Measurements from ENCODE around the gene FGF6. TPM values are rescaled to one million over a fixed set of nuclear protein-coding genes. Genes with fewer than 3 reads are reported as not detected.
"Not testable (repeated sequence)": the region's sequence is repeated elsewhere in the genome, so short reads cannot be mapped to it uniquely, and the experiment has no call there.

Gene FGF6, protein sequence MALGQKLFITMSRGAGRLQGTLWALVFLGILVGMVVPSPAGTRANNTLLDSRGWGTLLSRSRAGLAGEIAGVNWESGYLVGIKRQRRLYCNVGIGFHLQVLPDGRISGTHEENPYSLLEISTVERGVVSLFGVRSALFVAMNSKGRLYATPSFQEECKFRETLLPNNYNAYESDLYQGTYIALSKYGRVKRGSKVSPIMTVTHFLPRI
- total RNA-seq, result not detected

DNA sequence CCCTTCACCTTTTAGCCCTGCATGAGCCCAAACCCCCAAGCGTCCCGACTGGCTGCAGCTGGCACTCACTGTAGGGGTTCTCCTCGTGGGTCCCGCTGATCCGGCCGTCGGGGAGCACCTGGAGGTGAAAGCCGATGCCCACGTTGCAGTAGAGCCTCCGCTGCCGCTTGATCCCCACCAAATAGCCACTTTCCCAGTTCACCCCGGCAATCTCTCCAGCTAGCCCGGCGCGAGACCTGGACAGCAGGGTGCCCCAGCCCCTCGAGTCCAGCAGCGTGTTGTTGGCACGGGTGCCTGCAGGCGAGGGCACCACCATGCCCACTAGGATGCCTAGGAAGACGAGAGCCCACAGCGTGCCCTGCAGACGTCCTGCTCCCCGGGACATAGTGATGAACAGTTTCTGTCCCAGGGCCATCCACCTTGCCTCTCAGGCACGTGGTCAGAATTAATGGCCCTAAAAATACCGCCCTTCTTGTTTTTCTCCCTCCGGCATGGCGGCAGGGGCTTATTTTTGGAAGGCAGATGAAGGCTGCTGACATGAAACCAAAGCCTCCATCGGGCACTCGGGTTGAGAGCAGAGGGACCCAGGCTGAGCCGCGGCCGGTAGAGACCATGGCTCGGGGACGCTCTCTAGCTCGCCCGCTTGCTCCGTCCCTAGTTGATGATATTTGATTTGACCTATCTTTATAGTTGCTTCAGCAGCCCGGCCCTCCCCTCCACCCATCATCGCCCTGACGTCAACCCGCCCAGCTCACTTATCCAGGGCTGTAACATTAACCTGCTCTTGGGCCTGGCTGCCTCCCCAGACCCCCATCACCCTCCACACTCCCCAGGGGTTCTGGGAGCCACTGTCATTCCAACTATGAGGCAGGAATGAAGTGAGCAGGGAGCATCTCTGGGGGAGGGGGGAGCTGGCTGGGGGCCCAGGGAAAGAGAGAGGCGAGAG is at the start of gene FGF6:
Gene FGF6, minus strand, starts transcription at position 660 of the 946 bp plus-strand sequence. Its CDS starts 245 bp downstream, at position 415.
- H3K36me3 Mint-ChIP-seq (ENCODE audit: insufficient read depth), result no peaks in the 10 kb centered on the region
- H3K27me3 Mint-ChIP-seq (ENCODE audit: low read depth), result peaks cover 10% of the 10 kb centered on the region
- no peak within 1 kb of the TSS for H3K4me3 Mint-ChIP-seq
- DNase-seq, result no peak
- ATAC-seq, result no peak
- no peaks in the 10 kb centered on the region for H3K9me3 Mint-ChIP-seq
- no peaks in the 10 kb centered on the region for H3K4me1 Mint-ChIP-seq (ENCODE audit: low read depth)

DNA sequence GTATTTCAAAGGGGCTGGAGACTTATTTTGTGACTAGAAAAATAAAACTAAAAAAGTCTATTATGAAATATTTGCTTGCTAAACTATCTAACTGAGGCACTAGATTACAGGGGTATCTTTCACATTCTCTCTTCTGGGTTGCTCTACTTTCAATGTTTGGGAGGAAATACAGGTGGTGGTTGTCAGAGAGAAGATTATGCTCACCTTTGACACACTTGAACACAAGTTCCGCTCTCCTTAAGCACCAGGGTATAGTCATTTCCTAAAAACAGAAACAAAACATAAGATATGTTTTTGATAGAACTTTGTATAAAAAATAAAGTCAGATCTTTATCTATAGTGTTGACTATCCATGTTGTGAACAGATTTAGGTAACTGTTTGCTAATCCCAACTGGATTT is 45.4 kb upstream of the FGF6 start:
- Mint-ChIP-seq H3K36me3 (ENCODE audit: insufficient read depth) (peaks cover 26% of the 10 kb centered on the region), H3K9me3 (no peaks in the 10 kb centered on the region), H3K27me3 (ENCODE audit: low read depth) (no peaks in the 10 kb centered on the region), H3K4me3 (no peak overlapping the region), H3K4me1 (ENCODE audit: low read depth) (peaks cover 2% of the 10 kb centered on the region)
- DNase-seq, result no peak
- ATAC-seq, result no peak

DNA sequence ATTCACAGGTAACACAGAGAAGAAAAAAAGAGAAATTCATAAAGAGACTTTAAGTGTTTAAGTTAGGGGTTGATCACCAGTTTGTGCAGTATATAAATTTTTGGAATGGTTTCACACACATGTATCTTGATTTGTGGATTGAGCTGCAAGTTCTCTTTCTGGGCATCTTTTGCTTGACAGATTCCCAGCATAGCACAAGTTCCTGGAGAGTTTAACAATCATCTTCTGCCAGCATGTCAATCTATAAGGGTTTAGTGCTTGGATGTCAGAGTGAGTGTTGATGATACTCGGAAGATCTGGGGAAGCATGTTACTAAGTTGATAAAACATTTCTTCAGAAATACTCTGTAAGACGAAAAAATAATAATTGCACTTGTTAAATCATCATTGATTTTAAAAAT is 43.9 kb upstream of the FGF6 start:
- Mint-ChIP-seq H3K27me3 (ENCODE audit: low read depth) (no peaks in the 10 kb centered on the region), H3K4me1 (ENCODE audit: low read depth) (peaks cover 2% of the 10 kb centered on the region), H3K9me3 (no peaks in the 10 kb centered on the region), H3K4me3 (no peak overlapping the region), H3K36me3 (ENCODE audit: insufficient read depth) (peaks cover 21% of the 10 kb centered on the region)
- no peak for ATAC-seq
- DNase-seq, result no peak

DNA sequence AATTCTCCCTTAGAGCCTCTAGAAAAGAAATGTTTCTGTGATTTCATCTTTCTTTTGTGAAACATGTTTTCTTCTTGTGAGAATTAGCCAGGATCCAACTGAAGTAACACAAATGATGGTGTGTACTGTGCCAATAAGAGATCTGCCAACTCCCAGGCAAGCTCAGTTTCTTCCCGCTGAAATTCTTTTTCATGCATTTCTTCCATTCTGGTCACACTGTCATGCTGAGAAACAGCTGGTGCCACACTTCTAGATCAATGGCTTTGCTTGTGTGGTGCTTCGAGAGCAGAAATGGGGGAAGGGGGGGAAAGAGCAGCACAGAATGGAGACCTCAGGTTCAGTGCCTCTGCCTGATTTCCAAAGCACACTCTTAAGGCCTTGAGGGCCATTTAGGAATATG is 41.4 kb upstream of the FGF6 start:
- no peaks in the 10 kb centered on the region for H3K9me3 Mint-ChIP-seq
- H3K27me3 Mint-ChIP-seq (ENCODE audit: low read depth), result no peaks in the 10 kb centered on the region
- H3K4me3 Mint-ChIP-seq, result no peak overlapping the region
- ATAC-seq (no peak), DNase-seq (no peak)
- H3K36me3 Mint-ChIP-seq (ENCODE audit: insufficient read depth), result peaks cover 20% of the 10 kb centered on the region
- peaks cover 2% of the 10 kb centered on the region for H3K4me1 Mint-ChIP-seq (ENCODE audit: low read depth)

DNA sequence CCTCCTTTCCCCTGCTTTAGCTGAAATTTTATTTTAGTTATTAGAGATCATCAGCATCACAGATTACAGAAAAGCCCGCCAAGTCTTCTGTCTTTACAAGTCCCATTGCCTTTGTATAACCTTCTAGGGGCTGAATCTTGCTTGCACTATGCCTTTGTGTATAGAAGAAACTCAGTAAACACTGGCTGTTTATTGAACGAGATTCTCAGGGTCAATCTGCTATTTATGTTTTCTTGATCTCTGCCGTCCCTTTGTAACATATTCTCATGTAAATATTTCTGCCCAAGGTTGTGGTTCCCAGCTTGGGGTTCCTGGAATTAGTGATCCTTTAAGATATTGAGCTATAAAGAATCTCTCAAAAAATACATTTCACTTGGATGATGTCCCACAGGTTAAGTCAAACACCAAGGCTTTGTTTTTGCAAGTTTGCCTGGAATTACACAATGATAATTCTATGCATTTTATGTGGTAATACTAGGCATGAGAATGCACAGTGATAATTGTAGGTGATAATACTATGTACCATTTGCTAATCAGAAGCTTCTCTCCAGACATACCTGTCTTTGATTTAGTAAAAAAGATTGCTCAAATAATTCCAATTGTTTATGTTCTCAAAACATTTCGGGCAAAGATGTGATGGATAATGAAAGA is 40.6 kb upstream of the FGF6 start:
- no peaks in the 10 kb centered on the region for H3K9me3 Mint-ChIP-seq
- no peak for ATAC-seq

DNA sequence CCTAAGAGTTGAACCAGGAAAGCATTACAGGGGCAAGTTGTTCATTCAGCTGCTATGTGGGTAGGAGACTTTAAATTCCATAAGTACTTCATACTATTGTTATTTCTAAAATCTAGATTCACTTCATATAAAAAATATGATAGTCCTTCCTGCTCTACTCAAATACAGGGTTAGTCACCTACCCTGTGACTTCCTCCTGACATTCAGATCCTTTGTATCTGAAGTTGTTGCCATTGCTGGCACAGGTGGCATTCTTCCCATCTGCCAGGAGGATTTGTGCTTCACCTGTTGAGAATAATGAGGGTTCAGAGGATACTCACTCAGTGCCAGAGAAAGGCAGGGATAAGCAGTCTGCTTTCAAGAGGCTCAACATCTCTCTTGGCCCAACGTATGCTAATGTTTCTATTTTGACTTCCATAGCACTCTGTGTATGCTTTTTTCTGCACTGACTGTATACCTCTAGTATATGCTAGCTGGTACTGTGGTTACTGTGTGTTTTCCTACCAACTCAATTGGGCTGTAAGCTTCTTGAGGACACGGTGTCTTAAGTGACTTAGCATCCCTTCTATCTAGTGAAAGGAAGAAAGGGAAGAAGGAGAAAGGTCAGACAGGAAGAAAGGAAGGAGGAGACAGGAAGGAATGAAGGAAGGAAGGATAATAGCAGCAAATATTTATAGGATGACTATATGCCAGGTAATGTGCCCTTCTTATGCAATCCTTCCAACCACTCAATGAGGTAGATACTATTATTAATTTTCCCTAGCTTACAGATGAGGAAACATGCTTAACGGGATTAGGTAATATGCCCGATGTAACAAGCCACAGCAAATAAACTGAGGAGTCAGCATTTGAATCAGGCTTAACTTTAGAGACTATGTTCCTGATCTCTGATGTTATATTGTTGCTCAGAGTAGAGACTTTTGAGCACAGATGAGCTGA is 38.5 kb upstream of the FGF6 start:
- Mint-ChIP-seq H3K9me3 (peaks cover 8% of the 10 kb centered on the region), H3K36me3 (ENCODE audit: insufficient read depth) (peaks cover 10% of the 10 kb centered on the region)

More for the DNA sequence above, 40.6 kb upstream of the FGF6 start:
- Mint-ChIP-seq H3K36me3 (ENCODE audit: insufficient read depth) (peaks cover 20% of the 10 kb centered on the region), H3K27me3 (ENCODE audit: low read depth) (no peaks in the 10 kb centered on the region), H3K4me3 (no peak overlapping the region), H3K4me1 (ENCODE audit: low read depth) (peaks cover 2% of the 10 kb centered on the region)
- DNase-seq, result no peak

DNA sequence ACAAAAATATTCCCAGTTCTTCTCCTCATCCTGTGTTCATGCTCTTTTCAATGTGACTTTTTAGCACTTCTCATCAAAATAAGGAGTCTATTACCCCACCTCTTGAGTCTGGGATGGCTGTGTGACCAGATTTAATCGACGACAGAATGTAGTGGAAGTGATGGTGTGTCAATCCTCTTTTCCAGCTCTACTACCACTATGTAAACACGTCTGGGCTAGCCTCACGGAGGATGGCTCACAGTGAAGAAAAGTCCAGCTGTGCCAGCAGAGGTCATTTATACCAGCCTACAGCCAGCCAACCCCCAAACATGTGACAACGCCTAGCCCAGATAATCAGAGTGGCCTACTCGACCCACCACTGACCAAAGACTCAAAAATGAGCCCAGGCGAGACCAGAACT is 37.3 kb upstream of the FGF6 start:
- DNase-seq (no peak), ATAC-seq (no peak)
- Mint-ChIP-seq H3K36me3 (ENCODE audit: insufficient read depth) (peaks cover 5% of the 10 kb centered on the region), H3K4me1 (ENCODE audit: low read depth) (peaks cover 2% of the 10 kb centered on the region), H3K27me3 (ENCODE audit: low read depth) (no peaks in the 10 kb centered on the region), H3K9me3 (peaks cover 14% of the 10 kb centered on the region), H3K4me3 (no peak overlapping the region)

More for the DNA sequence above, 38.5 kb upstream of the FGF6 start:
- H3K4me3 Mint-ChIP-seq, result no peak overlapping the region
- H3K27me3 Mint-ChIP-seq (ENCODE audit: low read depth), result no peaks in the 10 kb centered on the region
- ATAC-seq (no peak), DNase-seq (no peak)
- H3K4me1 Mint-ChIP-seq (ENCODE audit: low read depth), result peaks cover 2% of the 10 kb centered on the region

DNA sequence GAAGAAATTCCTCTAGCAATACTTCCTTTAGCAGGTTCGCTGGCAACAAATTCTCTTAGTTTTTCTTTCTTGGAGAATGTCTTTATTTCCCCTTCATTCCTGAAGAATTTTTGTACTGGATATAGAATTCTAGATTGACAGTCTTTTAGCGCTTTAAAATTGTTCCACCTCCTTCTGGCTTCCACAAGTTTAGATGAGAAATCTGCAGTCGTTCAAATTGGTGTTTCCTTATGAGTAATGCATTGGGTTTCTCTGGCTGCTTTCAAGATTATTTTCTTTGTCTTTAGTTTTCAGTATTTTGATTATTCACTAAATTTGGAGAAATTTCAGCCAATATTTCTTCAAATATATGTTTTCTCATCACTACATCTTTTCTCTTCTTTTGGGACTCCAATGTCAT is 33.3 kb upstream of the FGF6 start:
- Mint-ChIP-seq H3K36me3 (ENCODE audit: insufficient read depth) (no peaks in the 10 kb centered on the region), H3K4me3 (no peak overlapping the region), H3K9me3 (peaks cover 18% of the 10 kb centered on the region), H3K27me3 (ENCODE audit: low read depth) (peaks cover 10% of the 10 kb centered on the region), H3K4me1 (ENCODE audit: low read depth) (no peaks in the 10 kb centered on the region)
- ATAC-seq, result no peak
- no peak for DNase-seq

DNA sequence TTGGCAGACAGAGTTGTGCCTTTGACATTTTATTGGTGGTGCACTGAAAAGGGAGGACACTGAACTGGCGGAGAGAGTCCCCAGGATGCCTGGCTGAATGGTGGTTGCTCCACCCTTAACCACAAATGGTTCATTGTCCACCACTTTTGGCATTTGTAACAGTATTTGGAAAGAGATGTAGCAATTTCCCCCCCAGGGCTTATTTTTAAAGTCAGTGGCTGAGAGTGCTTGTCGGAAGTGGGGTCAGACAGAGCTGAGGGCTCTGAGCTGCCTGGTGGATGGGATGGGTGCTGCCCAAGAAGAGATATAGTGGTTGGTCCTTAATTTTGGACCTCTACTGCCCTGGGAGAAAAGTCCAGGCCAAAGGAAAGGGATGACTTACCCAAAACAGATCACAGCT is 31.5 kb upstream of the FGF6 start:
- ATAC-seq (no peak), DNase-seq (no peak)
- H3K4me3 Mint-ChIP-seq, result no peak overlapping the region
- no peaks in the 10 kb centered on the region for H3K4me1 Mint-ChIP-seq (ENCODE audit: low read depth)
- peaks cover 18% of the 10 kb centered on the region for H3K9me3 Mint-ChIP-seq
- H3K36me3 Mint-ChIP-seq (ENCODE audit: insufficient read depth), result no peaks in the 10 kb centered on the region
- H3K27me3 Mint-ChIP-seq (ENCODE audit: low read depth), result peaks cover 12% of the 10 kb centered on the region

DNA sequence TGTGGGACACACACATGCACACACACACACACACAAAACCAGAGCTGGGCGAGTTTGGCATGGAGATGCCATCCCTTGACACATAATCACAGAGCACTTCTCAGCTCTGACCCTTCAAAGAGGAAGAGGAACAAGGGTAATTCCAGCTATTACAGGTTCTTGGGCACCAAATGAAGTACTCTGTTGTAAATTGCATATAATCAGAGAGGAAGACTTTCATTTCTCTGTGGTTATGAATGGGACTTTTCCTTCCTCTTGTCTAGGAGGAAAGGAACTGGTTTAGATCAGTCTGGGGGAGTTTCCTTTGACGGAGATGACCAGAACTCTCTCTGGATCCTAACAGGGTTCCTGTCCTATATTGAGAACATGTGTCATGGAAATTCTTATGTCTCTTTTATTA is 26.4 kb upstream of the FGF6 start:
- ATAC-seq, result no peak
- no peaks in the 10 kb centered on the region for H3K9me3 Mint-ChIP-seq

DNA sequence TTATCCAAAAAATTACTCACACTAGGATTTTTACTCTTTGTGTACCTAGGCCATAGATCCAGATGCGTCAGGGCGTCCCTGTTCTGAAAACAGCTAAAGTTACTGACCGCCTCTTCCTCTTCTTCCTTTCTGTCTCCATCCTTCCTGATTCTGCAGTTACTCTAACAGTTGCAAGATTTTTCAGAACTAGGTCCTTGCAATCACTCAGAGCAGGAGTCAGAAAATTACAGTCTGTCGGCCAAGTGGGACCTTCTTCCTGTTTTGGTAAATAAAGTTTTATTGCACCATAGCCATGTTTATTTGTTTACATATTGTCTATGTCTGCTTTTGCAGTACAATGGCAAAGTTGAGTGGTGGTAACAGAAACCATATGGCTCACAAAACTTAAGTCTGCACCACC is 25.6 kb upstream of the FGF6 start:
- H3K4me3 Mint-ChIP-seq, result no peak overlapping the region
- no peaks in the 10 kb centered on the region for H3K4me1 Mint-ChIP-seq (ENCODE audit: low read depth)
- H3K9me3 Mint-ChIP-seq, result no peaks in the 10 kb centered on the region
- H3K36me3 Mint-ChIP-seq (ENCODE audit: insufficient read depth), result no peaks in the 10 kb centered on the region
- H3K27me3 Mint-ChIP-seq (ENCODE audit: low read depth), result peaks cover 8% of the 10 kb centered on the region
- DNase-seq (no peak), ATAC-seq (no peak)

More for the DNA sequence above, 26.4 kb upstream of the FGF6 start:
- DNase-seq, result no peak
- Mint-ChIP-seq H3K4me1 (ENCODE audit: low read depth) (no peaks in the 10 kb centered on the region), H3K4me3 (no peak overlapping the region), H3K36me3 (ENCODE audit: insufficient read depth) (no peaks in the 10 kb centered on the region), H3K27me3 (ENCODE audit: low read depth) (peaks cover 12% of the 10 kb centered on the region)

DNA sequence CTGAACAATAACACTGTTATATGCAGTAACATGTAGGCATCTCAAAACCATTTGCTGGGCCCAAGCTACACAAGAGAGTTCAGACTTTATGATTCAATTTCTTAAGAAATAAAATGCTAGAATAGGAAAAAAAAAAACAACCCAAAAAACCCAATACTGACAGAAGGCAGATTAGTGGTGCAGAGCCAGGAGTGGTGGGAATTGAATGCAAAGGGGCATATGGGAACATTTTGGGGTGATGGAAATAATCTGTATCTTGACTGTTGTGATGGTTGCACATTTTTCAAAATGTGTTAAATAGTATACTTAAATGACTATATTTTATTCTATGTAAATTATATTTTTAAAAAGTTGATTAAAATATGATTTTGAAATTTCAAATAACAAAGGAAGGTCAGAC is 23.4 kb upstream of the FGF6 start:
- H3K36me3 Mint-ChIP-seq (ENCODE audit: insufficient read depth), result no peaks in the 10 kb centered on the region
- DNase-seq, result no peak
- H3K27me3 Mint-ChIP-seq (ENCODE audit: low read depth), result peaks cover 2% of the 10 kb centered on the region
- no peaks in the 10 kb centered on the region for H3K9me3 Mint-ChIP-seq
- no peak overlapping the region for H3K4me3 Mint-ChIP-seq
- H3K4me1 Mint-ChIP-seq (ENCODE audit: low read depth), result no peaks in the 10 kb centered on the region
- no peak for ATAC-seq

DNA sequence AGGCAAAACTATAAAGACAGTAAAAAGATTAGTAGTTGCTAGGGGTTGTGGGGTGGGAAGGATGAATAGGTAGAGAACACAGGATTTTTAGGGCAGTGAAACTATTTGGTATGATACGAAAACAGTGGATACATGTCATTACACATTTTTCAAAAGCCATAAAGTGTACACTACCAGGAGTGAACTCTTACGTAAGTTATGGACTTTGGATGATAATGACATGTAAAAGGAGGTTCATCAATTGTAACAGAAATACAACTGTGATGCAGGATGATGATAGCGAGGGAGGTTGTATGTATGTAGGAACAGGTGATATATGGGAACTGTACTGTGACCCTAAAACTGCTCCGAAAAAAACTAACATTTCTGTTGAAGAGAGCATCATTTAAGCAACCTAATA is 15.1 kb upstream of the FGF6 start:
- Mint-ChIP-seq H3K4me3 (no peak overlapping the region), H3K9me3 (no peaks in the 10 kb centered on the region), H3K36me3 (ENCODE audit: insufficient read depth) (no peaks in the 10 kb centered on the region), H3K27me3 (ENCODE audit: low read depth) (no peaks in the 10 kb centered on the region), H3K4me1 (ENCODE audit: low read depth) (no peaks in the 10 kb centered on the region)
- DNase-seq (no peak), ATAC-seq (no peak)

DNA sequence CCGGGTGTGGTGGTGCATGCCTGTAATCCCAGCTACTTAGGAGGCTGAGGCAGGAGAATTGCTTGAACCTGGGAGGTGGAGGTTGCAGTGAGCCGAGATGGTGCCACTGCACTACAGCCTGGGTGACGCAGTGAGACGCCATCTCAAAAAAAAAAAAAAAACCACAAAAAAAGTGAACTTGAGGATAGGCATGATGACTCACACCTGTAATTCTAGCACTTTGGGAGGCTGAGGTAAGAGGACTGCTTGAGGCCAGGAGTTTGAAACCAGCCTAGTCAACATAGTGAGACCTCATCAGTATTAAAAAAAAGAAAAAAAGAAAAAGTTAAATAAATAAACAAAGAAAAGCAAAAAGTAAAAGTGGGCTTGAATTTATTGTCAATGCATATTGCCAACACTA is 10.2 kb upstream of the FGF6 start:
- not testable (repeated sequence) for H3K4me1 Mint-ChIP-seq (ENCODE audit: low read depth); ATAC-seq; H3K36me3 Mint-ChIP-seq (ENCODE audit: insufficient read depth); H3K4me3 Mint-ChIP-seq; DNase-seq; H3K9me3 Mint-ChIP-seq
- peaks cover 15% of the 10 kb centered on the region for H3K27me3 Mint-ChIP-seq (ENCODE audit: low read depth)
